SK-N-SH (cell line): ENCODE results near the gene EN2. TPM values are rescaled to one million over a fixed set of nuclear protein-coding genes. Genes with fewer than 3 reads are reported as not detected.

Source experiments
- CTCF ChIA-PET: fragments of 300-600, 350-600 bp; formaldehyde crosslinking; extraction: SDS; loops from one replicate; lab custom pipeline; 2021; lab: Yijun Ruan, JAX
- POLR2A ChIA-PET: fragments of 350-600 bp; sonication (Branson Sonifier 250); formaldehyde crosslinking; extraction: SDS; loops from one replicate; lab custom pipeline; 2020; ENCODE audit warnings: antibody characterized with exemption, inconsistent platforms; lab: Yijun Ruan, JAX
- DNase-seq: peaks from one replicate; pipeline ENCODE4 v3.0.0; 2012
- H2AFZ ChIP-seq: fragments of 200-600 bp; sonication (generic); 2 replicates; pipeline ENCODE4 v1.8.1; 2016; ENCODE audit warnings: antibody characterized with exemption, mild to moderate bottlenecking, low read depth
- H3F3A ChIP-seq: fragments of 200-600 bp; sonication (generic); replicated peaks from 2 replicates; pipeline ENCODE3; 2016; ENCODE audit warnings: antibody characterized with exemption, mild to moderate bottlenecking; ENCODE audit not compliant: insufficient read depth
- H3K27ac ChIP-seq, 2 experiments: fragments of 200-500 bp in 1 of 2; fragments of 200-600 bp in 1 of 2; sonication (Bioruptor generic) in 1 of 2; sonication (generic), shearing (Covaris generic) in 1 of 2; 2 replicates each; pipeline versions ENCODE4 v1.5.1 to v1.6.1; 2014 to 2016; ENCODE audit warnings: low read depth in 2 of 2, inconsistent platforms in 1 of 2, low read length in 1 of 2, mild to moderate bottlenecking in 1 of 2, mixed read lengths in 1 of 2
- H3K27me3 ChIP-seq: fragments of 200-600 bp; sonication (generic), shearing (Covaris generic); 2 replicates; pipeline ENCODE4 v1.6.1; 2016; ENCODE audit warnings: mixed run types; ENCODE audit not compliant: insufficient read depth
- H3K36me3 ChIP-seq, 2 experiments: fragments of 200-500 bp in 1 of 2; fragments of 200-600 bp in 1 of 2; sonication (Bioruptor generic) in 1 of 2; sonication (generic) in 1 of 2; replicated peaks in 1 of 2; 2 replicates each; pipeline versions ENCODE3 to v1.5.1; 2014 to 2016; ENCODE audit warnings: low read length in 1 of 2, mild to moderate bottlenecking in 1 of 2; ENCODE audit not compliant: insufficient read depth in 2 of 2, control insufficient read depth in 1 of 2
- H3K4me1 ChIP-seq, 2 experiments: fragments of 200-500 bp in 1 of 2; fragments of 200-600 bp in 1 of 2; sonication (Bioruptor generic) in 1 of 2; sonication (generic), shearing (Covaris generic) in 1 of 2; 2 replicates each; pipeline versions ENCODE4 v1.5.1 to v1.6.1; 2014 to 2016; ENCODE audit warnings: low read depth in 1 of 2, low read length in 1 of 2, mixed run types in 1 of 2; ENCODE audit not compliant: insufficient read depth in 2 of 2, control insufficient read depth in 1 of 2
- H3K4me2 ChIP-seq: fragments of 200-600 bp; sonication (generic), shearing (Covaris generic); 2 replicates; pipeline ENCODE4 v1.6.1; 2017; ENCODE audit warnings: mixed run types
- H3K4me3 ChIP-seq, 2 experiments: fragments of 200-500 bp in 1 of 2; fragments of 200-600 bp in 1 of 2; sonication (Bioruptor generic) in 1 of 2; sonication (generic), shearing (Covaris generic) in 1 of 2; 2 replicates each; pipeline versions ENCODE4 v1.5.1 to v1.8.1; 2014 to 2016; ENCODE audit warnings: low read depth in 2 of 2, inconsistent platforms in 1 of 2, low read length in 1 of 2, mild to moderate bottlenecking in 1 of 2, mixed read lengths in 1 of 2, moderate library complexity in 1 of 2
- H3K79me2 ChIP-seq: fragments of 200-600 bp; sonication (generic); 2 replicates; pipeline ENCODE4 v1.8.1; 2017; ENCODE audit warnings: mild to moderate bottlenecking; ENCODE audit not compliant: insufficient read depth
- H3K9ac ChIP-seq: fragments of 200-600 bp; sonication (generic); 2 replicates; pipeline ENCODE4 v1.6.1; 2017; ENCODE audit warnings: mixed run types
- H3K9me2 ChIP-seq: fragments of 200-600 bp; sonication (generic); 2 replicates; pipeline ENCODE4 v1.6.1; 2017; ENCODE audit warnings: mixed run types
- H3K9me3 ChIP-seq: fragments of 200-600 bp; sonication (generic); 2 replicates; pipeline ENCODE4 v1.6.1; 2017; ENCODE audit warnings: mixed run types, mild to moderate bottlenecking, moderate library complexity
- H4K20me1 ChIP-seq: fragments of 200-600 bp; sonication (generic); 2 replicates; pipeline ENCODE4 v1.6.1; 2017; ENCODE audit warnings: mild to moderate bottlenecking, mixed run types; ENCODE audit not compliant: insufficient read depth
- ELF1 ChIP-seq: IDR thresholded peaks from 2 replicates; pipeline ENCODE4 v1.4.0; 2012
- EP300 ChIP-seq, 2 experiments: IDR thresholded peaks; 2 replicates each; pipeline versions ENCODE4 v1.4.0 to v1.6.1; 2012; ENCODE audit warnings: borderline replicate concordance in 1 of 2, low read depth in 1 of 2, low read length in 1 of 2
- EZH2phosphoT487 ChIP-seq: fragments of 200-600 bp; sonication (generic); IDR thresholded peaks from 2 replicates; pipeline ENCODE4 v1.6.1; 2017; ENCODE audit warnings: low read depth, mixed run types, mild to moderate bottlenecking, antibody characterized with exemption, moderate library complexity, borderline replicate concordance
- FOSL2 ChIP-seq: IDR thresholded peaks from 2 replicates; pipeline ENCODE4 v1.4.0; 2012; ENCODE audit warnings: low read depth, mild to moderate bottlenecking, moderate library complexity, borderline replicate concordance
- FOXJ3 ChIP-seq: sonication (generic); formaldehyde crosslinking; IDR thresholded peaks from 2 replicates; pipeline ENCODE4 v1.5.1; 2020; ENCODE audit warnings: mild to moderate bottlenecking, missing genetic modification reagents
- FOXM1 ChIP-seq: IDR thresholded peaks from 2 replicates; pipeline ENCODE4 v1.4.0; 2012; ENCODE audit warnings: low read depth, mild to moderate bottlenecking
- GABPA ChIP-seq: IDR thresholded peaks from 2 replicates; pipeline ENCODE4 v1.4.0; 2012; ENCODE audit warnings: low read depth, mild to moderate bottlenecking
- JUND ChIP-seq: IDR thresholded peaks from 2 replicates; pipeline ENCODE4 v1.4.0; 2012
- MEF2A ChIP-seq: IDR thresholded peaks from 2 replicates; pipeline ENCODE4 v1.4.0; 2012; ENCODE audit warnings: low read depth, borderline replicate concordance
- MXI1 ChIP-seq: IDR thresholded peaks from 2 replicates; pipeline ENCODE4 v1.6.1; 2012; ENCODE audit warnings: mild to moderate bottlenecking, low read depth, low read length, improper control_type of control experiment
- RXRA ChIP-seq: IDR thresholded peaks from 2 replicates; pipeline ENCODE4 v1.4.0; 2012; ENCODE audit warnings: low read depth, mild to moderate bottlenecking, borderline replicate concordance
- SMC3 ChIP-seq: IDR thresholded peaks from 2 replicates; pipeline ENCODE4 v1.6.1; 2012; ENCODE audit warnings: low read depth, low read length, improper control_type of control experiment
- TAF1 ChIP-seq: IDR thresholded peaks from 2 replicates; pipeline ENCODE4 v1.6.1; 2012; ENCODE audit warnings: low read depth, mild to moderate bottlenecking, low read length, moderate library complexity, borderline replicate concordance
- TCF12 ChIP-seq: IDR thresholded peaks from 2 replicates; pipeline ENCODE4 v1.4.0; 2012
- TEAD4 ChIP-seq: IDR thresholded peaks from 2 replicates; pipeline ENCODE4 v1.4.0; 2012; ENCODE audit warnings: mild to moderate bottlenecking, borderline replicate concordance; ENCODE audit not compliant: insufficient read depth
- YY1 ChIP-seq: IDR thresholded peaks from 2 replicates; pipeline ENCODE4 v1.4.0; 2012; ENCODE audit warnings: low read depth, mild to moderate bottlenecking
- ZBTB33 ChIP-seq: IDR thresholded peaks from 2 replicates; pipeline ENCODE4 v1.4.0; 2012; ENCODE audit warnings: low read depth, borderline replicate concordance
- WGBS: methylation state at CpG from one replicate; pipeline ENCODE4 v1.1.6; 2017; ENCODE audit warnings: low lambda C conversion rate; 5-methylcytosine and 5-hydroxymethylcytosine counted together
- polyA plus RNA-seq, 3 experiments: library from polyadenylated mRNA; depleted of rRNA; stranded (reverse); fragments of >200 nt; gene quantifications; 2 replicates each; pipeline ENCODE4 v1.2.3, GENCODE V29; 2012
- TF ChIP-seq, protein P1 (sequence below): IDR thresholded peaks from 2 replicates; pipeline ENCODE4; 2012

Gene EN2
- polyA plus RNA-seq, 1 of the 3 experiments (the other 2 are of a cell fraction) = 0.02 TPM

- DNase-seq = peak; percentile 47
- Histone ChIP-seq H3K4me2 (peak overlapping the region; percentile 54), H3K27me3 (peaks cover 95% of the 10 kb centered on the region)
Observed at GRCh38 chr7:155489862-155490696, 32.1 kb downstream of the EN2 start.

More at GRCh38 chr7:155489862-155490696, 32.1 kb downstream of the EN2 start:
- no peak overlapping the region for H3K27ac ChIP-seq
- no peaks in the 10 kb centered on the region for H3K79me2 ChIP-seq
- H3K9me3 ChIP-seq = no peaks in the 10 kb centered on the region
- H2AFZ ChIP-seq = peak overlapping the region; percentile 86
- no peaks in the 10 kb centered on the region for H3K36me3 ChIP-seq
- peak overlapping the region; percentile 12 to 26; a peak in 2 of 4 replicates for H3K4me3 ChIP-seq
- no peaks in the 10 kb centered on the region for H3F3A ChIP-seq
- no peaks in the 10 kb centered on the region for H4K20me1 ChIP-seq
- ChIA-PET CTCF (interaction anchor here (0.7 to 1.0 kb wide), 3 partner anchors 15 to 145 kb away, joined by 3 read pairs; no protein-coding TSS in a partner anchor), POLR2A (no interaction called here)
- 26% methylated on average over 23 of the region's 32 CpGs for WGBS
- no peaks in the 10 kb centered on the region for H3K9me2 ChIP-seq
- H3K4me1 ChIP-seq = no peaks in the 10 kb centered on the region
- no peak for TF ChIP-seq TCF12
- no peak for TF ChIP-seq YY1
- TF ChIP-seq ZBTB33 = no peak
- no peak for TF ChIP-seq EZH2phosphoT487
- TF ChIP-seq JUND = no peak
- TF ChIP-seq TAF1 = no peak
- no peak for TF ChIP-seq ELF1
- no peak for TF ChIP-seq TEAD4
- TF ChIP-seq FOXJ3 (CRISPR knock-in tag) = no peak
- no peak for TF ChIP-seq GABPA
- no peak for TF ChIP-seq SMC3
- no peak for TF ChIP-seq FOXM1
- TF ChIP-seq MXI1 = no peak
- TF ChIP-seq EP300 (IDR thresholded peaks at IDR 0.05; ENCODE audit: borderline replicate concordance in 1 of 2, low read depth in 1 of 2, low read length in 1 of 2) = no peak
- no peak for TF ChIP-seq FOSL2
- TF ChIP-seq MEF2A = no peak
- no peak for TF ChIP-seq RXRA
- TF ChIP-seq, protein P1, sequence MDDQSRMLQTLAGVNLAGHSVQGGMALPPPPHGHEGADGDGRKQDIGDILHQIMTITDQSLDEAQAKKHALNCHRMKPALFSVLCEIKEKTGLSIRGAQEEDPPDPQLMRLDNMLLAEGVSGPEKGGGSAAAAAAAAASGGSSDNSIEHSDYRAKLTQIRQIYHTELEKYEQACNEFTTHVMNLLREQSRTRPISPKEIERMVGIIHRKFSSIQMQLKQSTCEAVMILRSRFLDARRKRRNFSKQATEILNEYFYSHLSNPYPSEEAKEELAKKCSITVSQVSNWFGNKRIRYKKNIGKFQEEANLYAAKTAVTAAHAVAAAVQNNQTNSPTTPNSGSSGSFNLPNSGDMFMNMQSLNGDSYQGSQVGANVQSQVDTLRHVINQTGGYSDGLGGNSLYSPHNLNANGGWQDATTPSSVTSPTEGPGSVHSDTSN = no peak
- no peak overlapping the region for H3K9ac ChIP-seq
